ENCODE data around the gene ZNF385D.

DNA sequence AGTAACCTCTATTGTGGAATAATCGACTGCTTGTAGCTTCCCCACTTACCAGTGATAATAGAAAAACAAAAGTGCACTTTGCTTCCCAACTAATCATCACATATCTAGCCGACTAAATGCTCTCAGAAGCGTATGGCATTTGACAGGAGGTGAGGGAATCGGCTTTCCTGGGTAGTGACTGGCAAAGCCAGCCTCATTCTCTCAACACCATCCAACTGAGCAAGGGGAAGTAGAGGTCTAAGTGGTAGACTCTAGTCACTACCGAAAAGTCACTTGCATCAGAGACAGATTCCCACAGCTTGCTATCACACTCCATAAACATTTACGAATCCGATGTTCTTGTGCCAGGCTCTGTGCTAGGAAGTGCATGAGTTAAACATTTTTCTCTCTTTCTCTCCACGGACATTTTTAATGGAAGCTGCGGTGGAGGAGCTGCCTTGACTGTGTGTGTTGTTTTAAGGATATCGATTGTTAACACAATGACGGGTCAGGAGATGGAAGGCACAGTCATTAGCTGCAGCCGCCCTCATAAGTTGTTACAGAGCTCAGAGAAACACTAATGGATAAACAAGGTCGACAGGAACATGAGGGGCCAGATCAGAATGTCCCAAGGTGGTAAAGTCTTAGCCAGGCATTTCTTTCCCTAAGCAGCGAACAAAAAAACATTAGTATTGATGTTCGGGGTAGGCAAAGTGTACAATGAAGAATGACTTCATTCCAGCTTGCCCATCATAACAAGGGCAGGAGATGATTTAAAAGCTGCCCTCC lies 11.9 kb downstream of the ZNF385D start:
- no peak for TF ChIP-seq PREB (CRISPR knock-in tag; IDR thresholded peaks at IDR 0.05; ENCODE audit: borderline replicate concordance)
- no peak for TF ChIP-seq SOX15 (CRISPR knock-in tag; IDR thresholded peaks at IDR 0.05)
- TF ChIP-seq, protein P1, sequence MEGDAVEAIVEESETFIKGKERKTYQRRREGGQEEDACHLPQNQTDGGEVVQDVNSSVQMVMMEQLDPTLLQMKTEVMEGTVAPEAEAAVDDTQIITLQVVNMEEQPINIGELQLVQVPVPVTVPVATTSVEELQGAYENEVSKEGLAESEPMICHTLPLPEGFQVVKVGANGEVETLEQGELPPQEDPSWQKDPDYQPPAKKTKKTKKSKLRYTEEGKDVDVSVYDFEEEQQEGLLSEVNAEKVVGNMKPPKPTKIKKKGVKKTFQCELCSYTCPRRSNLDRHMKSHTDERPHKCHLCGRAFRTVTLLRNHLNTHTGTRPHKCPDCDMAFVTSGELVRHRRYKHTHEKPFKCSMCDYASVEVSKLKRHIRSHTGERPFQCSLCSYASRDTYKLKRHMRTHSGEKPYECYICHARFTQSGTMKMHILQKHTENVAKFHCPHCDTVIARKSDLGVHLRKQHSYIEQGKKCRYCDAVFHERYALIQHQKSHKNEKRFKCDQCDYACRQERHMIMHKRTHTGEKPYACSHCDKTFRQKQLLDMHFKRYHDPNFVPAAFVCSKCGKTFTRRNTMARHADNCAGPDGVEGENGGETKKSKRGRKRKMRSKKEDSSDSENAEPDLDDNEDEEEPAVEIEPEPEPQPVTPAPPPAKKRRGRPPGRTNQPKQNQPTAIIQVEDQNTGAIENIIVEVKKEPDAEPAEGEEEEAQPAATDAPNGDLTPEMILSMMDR (IDR thresholded peaks at IDR 0.05): no peak
- TF ChIP-seq ZBTB21 (CRISPR knock-in tag; IDR thresholded peaks at IDR 0.05; ENCODE audit: borderline replicate concordance): no peak
- TF ChIP-seq SP1 (CRISPR knock-in tag; conservative IDR thresholded peaks at IDR 0.05): no peak
- no peak for TF ChIP-seq MXD4 (CRISPR knock-in tag; IDR thresholded peaks at IDR 0.05; ENCODE audit: borderline replicate concordance)
- no peak for TF ChIP-seq RELA (CRISPR knock-in tag; IDR thresholded peaks at IDR 0.05; ENCODE audit: borderline replicate concordance)
- TF ChIP-seq, protein P2, sequence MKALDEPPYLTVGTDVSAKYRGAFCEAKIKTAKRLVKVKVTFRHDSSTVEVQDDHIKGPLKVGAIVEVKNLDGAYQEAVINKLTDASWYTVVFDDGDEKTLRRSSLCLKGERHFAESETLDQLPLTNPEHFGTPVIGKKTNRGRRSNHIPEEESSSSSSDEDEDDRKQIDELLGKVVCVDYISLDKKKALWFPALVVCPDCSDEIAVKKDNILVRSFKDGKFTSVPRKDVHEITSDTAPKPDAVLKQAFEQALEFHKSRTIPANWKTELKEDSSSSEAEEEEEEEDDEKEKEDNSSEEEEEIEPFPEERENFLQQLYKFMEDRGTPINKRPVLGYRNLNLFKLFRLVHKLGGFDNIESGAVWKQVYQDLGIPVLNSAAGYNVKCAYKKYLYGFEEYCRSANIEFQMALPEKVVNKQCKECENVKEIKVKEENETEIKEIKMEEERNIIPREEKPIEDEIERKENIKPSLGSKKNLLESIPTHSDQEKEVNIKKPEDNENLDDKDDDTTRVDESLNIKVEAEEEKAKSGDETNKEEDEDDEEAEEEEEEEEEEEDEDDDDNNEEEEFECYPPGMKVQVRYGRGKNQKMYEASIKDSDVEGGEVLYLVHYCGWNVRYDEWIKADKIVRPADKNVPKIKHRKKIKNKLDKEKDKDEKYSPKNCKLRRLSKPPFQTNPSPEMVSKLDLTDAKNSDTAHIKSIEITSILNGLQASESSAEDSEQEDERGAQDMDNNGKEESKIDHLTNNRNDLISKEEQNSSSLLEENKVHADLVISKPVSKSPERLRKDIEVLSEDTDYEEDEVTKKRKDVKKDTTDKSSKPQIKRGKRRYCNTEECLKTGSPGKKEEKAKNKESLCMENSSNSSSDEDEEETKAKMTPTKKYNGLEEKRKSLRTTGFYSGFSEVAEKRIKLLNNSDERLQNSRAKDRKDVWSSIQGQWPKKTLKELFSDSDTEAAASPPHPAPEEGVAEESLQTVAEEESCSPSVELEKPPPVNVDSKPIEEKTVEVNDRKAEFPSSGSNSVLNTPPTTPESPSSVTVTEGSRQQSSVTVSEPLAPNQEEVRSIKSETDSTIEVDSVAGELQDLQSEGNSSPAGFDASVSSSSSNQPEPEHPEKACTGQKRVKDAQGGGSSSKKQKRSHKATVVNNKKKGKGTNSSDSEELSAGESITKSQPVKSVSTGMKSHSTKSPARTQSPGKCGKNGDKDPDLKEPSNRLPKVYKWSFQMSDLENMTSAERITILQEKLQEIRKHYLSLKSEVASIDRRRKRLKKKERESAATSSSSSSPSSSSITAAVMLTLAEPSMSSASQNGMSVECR (CRISPR knock-in tag; IDR thresholded peaks at IDR 0.05; ENCODE audit: borderline replicate concordance): no peak
